ENCODE measurements around the gene APOO. TPM values are rescaled to one million over a fixed set of nuclear protein-coding genes. Genes with fewer than 3 reads are reported as not detected.

The APOO gene
- total and polyA plus RNA-seq, 2 of the 4 experiments (the other 2 are of a cell fraction): 9.0 to 14.2 TPM

DNA sequence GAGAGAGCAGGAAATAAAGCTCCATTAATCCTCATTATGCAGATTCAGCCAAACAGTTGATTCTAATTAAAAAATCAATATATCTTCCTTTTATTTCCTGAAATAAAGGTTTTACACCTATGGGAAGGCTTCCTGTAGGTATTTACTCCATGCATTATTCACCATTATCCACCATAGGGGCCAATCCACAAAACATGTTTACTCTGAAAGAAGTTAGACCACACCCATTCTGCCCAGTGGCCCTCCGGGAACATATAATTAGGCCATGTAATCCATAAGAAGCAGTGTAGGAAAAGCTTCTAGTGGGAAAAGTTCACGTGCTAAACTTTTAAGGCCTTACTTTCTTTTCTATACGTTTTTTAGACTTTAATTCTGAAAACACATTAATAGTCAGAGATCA, 67.1 kb downstream of the APOO start:
- no peak overlapping the region for H4K8ac ChIP-seq (ENCODE audit: low read depth in 2 of 2, low read length in 2 of 2)
- H4K20me1 ChIP-seq (ENCODE audit: insufficient read depth, low read length): no peaks in the 10 kb centered on the region
- in situ Hi-C loops (cut with MboI; ENCODE audit: low sequenced_read_pairs) (no loop called here), dilution Hi-C loops (cut with HindIII; ENCODE audit: low sequenced_read_pairs, unreplicated experiment) (no loop called here), intact Hi-C loops (cut with micrococcal nuclease) (no loop called here)
- no peak overlapping the region for H3K4me2 ChIP-seq (ENCODE audit: low read depth, low read length)
- DNase-seq (no peak), ATAC-seq (ENCODE audit: low read depth) (no peak)
- H3K56ac ChIP-seq (ENCODE audit: extremely low read depth, insufficient read depth, low read length): no peak overlapping the region
- H4K5ac ChIP-seq (ENCODE audit: low read depth, low read length): no peak overlapping the region
- H4K91ac ChIP-seq (ENCODE audit: insufficient read depth, low read depth, low read length): no peak overlapping the region
- H3K79me1 ChIP-seq (ENCODE audit: low read depth in 1 of 2, low read length in 2 of 2): no peaks in the 10 kb centered on the region
- no peak overlapping the region for H2BK5ac ChIP-seq (ENCODE audit: low read depth, low read length, poor library complexity, severe bottlenecking)
- no peak overlapping the region for H2AFZ ChIP-seq (replicated peaks; ENCODE audit: low read length, poor library complexity)
- no peaks in the 10 kb centered on the region for H3K9me3 ChIP-seq (ENCODE audit: control insufficient read depth, insufficient read depth, low read length)
- H3K18ac ChIP-seq (ENCODE audit: low read depth, low read length): no peak overlapping the region
- H2AK9ac ChIP-seq (replicated peaks; ENCODE audit: low read depth, low read length, poor library complexity): no peak overlapping the region
- 0 out of 2 replicates have a peak, but pooled peaks cover 1% of the 10 kb centered on the region for H3K4me1 ChIP-seq (ENCODE audit: control insufficient read depth, insufficient read depth, low read length)
- no peak overlapping the region for H2BK20ac ChIP-seq (ENCODE audit: low read depth, low read length)
- CTCF ChIA-PET: no interaction called here
- no CpG with 5 or more reads among the region's 3 CpGs for WGBS, 2 experiments (ENCODE audit: extremely low coverage in 2 of 2, insufficient read length in 1 of 2)
- H3K27ac ChIP-seq (ENCODE audit: insufficient read depth, low read length): no peak overlapping the region
- H3K36me3 ChIP-seq (ENCODE audit: control insufficient read depth, insufficient read depth, low read length): no peaks in the 10 kb centered on the region
- TF ChIP-seq, protein P1, sequence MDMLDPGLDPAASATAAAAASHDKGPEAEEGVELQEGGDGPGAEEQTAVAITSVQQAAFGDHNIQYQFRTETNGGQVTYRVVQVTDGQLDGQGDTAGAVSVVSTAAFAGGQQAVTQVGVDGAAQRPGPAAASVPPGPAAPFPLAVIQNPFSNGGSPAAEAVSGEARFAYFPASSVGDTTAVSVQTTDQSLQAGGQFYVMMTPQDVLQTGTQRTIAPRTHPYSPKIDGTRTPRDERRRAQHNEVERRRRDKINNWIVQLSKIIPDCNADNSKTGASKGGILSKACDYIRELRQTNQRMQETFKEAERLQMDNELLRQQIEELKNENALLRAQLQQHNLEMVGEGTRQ (IDR thresholded peaks at IDR 0.05; ENCODE audit: low read depth, low read length): no peak
- no peak for TF ChIP-seq CEBPB (IDR thresholded peaks at IDR 0.05; ENCODE audit: low read depth, low read length)
- TF ChIP-seq MAZ (IDR thresholded peaks at IDR 0.05; ENCODE audit: borderline replicate concordance, low read depth, low read length): no peak
- no peak for TF ChIP-seq BHLHE40 (IDR thresholded peaks at IDR 0.05; ENCODE audit: low read depth, low read length)
- TF ChIP-seq, protein P2, sequence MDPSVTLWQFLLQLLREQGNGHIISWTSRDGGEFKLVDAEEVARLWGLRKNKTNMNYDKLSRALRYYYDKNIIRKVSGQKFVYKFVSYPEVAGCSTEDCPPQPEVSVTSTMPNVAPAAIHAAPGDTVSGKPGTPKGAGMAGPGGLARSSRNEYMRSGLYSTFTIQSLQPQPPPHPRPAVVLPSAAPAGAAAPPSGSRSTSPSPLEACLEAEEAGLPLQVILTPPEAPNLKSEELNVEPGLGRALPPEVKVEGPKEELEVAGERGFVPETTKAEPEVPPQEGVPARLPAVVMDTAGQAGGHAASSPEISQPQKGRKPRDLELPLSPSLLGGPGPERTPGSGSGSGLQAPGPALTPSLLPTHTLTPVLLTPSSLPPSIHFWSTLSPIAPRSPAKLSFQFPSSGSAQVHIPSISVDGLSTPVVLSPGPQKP (IDR thresholded peaks at IDR 0.05; ENCODE audit: borderline replicate concordance, low read depth, low read length): no peak
- no peak for TF ChIP-seq NFE2L2 (IDR thresholded peaks at IDR 0.05; ENCODE audit: low read depth, low read length)
- no peak for TF ChIP-seq MAFK (IDR thresholded peaks at IDR 0.05; ENCODE audit: low read depth, low read length)
- TF ChIP-seq, protein P3, sequence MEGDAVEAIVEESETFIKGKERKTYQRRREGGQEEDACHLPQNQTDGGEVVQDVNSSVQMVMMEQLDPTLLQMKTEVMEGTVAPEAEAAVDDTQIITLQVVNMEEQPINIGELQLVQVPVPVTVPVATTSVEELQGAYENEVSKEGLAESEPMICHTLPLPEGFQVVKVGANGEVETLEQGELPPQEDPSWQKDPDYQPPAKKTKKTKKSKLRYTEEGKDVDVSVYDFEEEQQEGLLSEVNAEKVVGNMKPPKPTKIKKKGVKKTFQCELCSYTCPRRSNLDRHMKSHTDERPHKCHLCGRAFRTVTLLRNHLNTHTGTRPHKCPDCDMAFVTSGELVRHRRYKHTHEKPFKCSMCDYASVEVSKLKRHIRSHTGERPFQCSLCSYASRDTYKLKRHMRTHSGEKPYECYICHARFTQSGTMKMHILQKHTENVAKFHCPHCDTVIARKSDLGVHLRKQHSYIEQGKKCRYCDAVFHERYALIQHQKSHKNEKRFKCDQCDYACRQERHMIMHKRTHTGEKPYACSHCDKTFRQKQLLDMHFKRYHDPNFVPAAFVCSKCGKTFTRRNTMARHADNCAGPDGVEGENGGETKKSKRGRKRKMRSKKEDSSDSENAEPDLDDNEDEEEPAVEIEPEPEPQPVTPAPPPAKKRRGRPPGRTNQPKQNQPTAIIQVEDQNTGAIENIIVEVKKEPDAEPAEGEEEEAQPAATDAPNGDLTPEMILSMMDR (conservative IDR thresholded peaks at IDR 0.05; ENCODE audit: low read depth, low read length): no peak
- TF ChIP-seq FOS (IDR thresholded peaks at IDR 0.05; ENCODE audit: low read depth, low read length): no peak
- no peak for TF ChIP-seq MXI1 (IDR thresholded peaks at IDR 0.05; ENCODE audit: borderline replicate concordance, low read depth, low read length)
- no peak for TF ChIP-seq RCOR1 (IDR thresholded peaks at IDR 0.05; ENCODE audit: insufficient replicate concordance, low read length)
- no peak for TF ChIP-seq CHD1 (IDR thresholded peaks at IDR 0.05; ENCODE audit: low read depth, low read length)
- no peak for TF ChIP-seq RFX5 (IDR thresholded peaks at IDR 0.05; ENCODE audit: low read depth, low read length)
- no peak for TF ChIP-seq POLR2A (IDR thresholded peaks at IDR 0.05; ENCODE audit: low read depth, low read length)
- no peak for TF ChIP-seq RAD21 (IDR thresholded peaks at IDR 0.05; ENCODE audit: low read length)
- TF ChIP-seq SMC3 (IDR thresholded peaks at IDR 0.05; ENCODE audit: low read depth, low read length): no peak
- no peak overlapping the region for H3K9ac ChIP-seq (ENCODE audit: low read depth, low read length)
- BruUV-seq (replicated peaks): no TSS peak
- POLR2A ChIA-PET (ENCODE audit: unreplicated experiment): no interaction called here
- no peak overlapping the region for H2BK15ac ChIP-seq (ENCODE audit: low read depth, low read length)
- H3K9me1 ChIP-seq (ENCODE audit: insufficient read depth, low read length): no peaks in the 10 kb centered on the region
- H2BK120ac ChIP-seq (ENCODE audit: low read depth, low read length): no peak overlapping the region
- H2AK5ac ChIP-seq (ENCODE audit: low read depth, low read length): no peak overlapping the region
- H3K4me3 ChIP-seq (ENCODE audit: insufficient read depth, low read depth, low read length): no peak overlapping the region
- no peaks in the 10 kb centered on the region for H3K27me3 ChIP-seq (ENCODE audit: control insufficient read depth, insufficient read depth, low read length)
- H3K14ac ChIP-seq (replicated peaks; ENCODE audit: low read depth, low read length): no peak overlapping the region
- no peak overlapping the region for H3K4ac ChIP-seq (ENCODE audit: low read depth, low read length)
- no peak overlapping the region for H3K23ac ChIP-seq (ENCODE audit: low read depth, low read length)
